Measurements from ENCODE around the gene RSU1. TPM values are rescaled to one million over a fixed set of nuclear protein-coding genes. Genes with fewer than 3 reads are reported as not detected.

RSU1 gene
- total and polyA plus RNA-seq, 2 donors (not counting 1 experiment from before 2014, with no cell fraction given), result 46.9 to 252 TPM

DNA sequence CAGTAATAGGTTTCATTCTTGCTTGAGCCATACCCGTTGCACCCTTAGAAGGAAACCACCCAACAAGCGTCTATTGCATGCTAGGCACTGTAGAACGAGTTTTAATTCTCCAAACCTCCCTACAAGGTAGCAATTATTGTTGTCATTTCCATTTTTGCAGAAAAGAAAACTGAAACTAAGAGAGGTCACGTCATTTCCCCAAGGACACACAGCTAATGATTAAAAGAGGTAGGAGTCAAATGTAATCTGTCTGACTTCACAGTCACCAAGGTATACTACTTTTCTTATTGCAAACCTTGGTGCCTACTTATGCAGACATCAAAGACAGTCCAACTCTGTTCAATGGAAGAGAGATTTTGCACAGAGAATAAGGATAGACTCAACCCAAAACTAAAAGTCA, 246.5 kb downstream of the RSU1 start:
- DNase-seq (ENCODE audit: low read depth in 2 of 2), result no peak
- H3K4me2 ChIP-seq (ENCODE audit: extremely low read depth, insufficient read depth, low read length), result no peak overlapping the region
- H3K79me2 ChIP-seq (ENCODE audit: control insufficient read depth, insufficient read depth, low read length), result no peaks in the 10 kb centered on the region
- TF ChIP-seq, protein P1, sequence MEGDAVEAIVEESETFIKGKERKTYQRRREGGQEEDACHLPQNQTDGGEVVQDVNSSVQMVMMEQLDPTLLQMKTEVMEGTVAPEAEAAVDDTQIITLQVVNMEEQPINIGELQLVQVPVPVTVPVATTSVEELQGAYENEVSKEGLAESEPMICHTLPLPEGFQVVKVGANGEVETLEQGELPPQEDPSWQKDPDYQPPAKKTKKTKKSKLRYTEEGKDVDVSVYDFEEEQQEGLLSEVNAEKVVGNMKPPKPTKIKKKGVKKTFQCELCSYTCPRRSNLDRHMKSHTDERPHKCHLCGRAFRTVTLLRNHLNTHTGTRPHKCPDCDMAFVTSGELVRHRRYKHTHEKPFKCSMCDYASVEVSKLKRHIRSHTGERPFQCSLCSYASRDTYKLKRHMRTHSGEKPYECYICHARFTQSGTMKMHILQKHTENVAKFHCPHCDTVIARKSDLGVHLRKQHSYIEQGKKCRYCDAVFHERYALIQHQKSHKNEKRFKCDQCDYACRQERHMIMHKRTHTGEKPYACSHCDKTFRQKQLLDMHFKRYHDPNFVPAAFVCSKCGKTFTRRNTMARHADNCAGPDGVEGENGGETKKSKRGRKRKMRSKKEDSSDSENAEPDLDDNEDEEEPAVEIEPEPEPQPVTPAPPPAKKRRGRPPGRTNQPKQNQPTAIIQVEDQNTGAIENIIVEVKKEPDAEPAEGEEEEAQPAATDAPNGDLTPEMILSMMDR (conservative IDR thresholded peaks at IDR 0.05 in 1 of 2, IDR thresholded peaks at IDR 0.05 in 1 of 2; ENCODE audit: low read depth in 1 of 2, low read length in 2 of 2), result no peak
- no peak for TF ChIP-seq EZH2 (IDR thresholded peaks at IDR 0.05; ENCODE audit: low read length, missing control alignments)
- no peak overlapping the region for H3K4me3 ChIP-seq (replicated peaks in 1 of 4; ENCODE audit: control extremely low read depth in 1 of 4, insufficient read depth in 1 of 4, low read depth in 3 of 4, low read length in 4 of 4)
- H3K27ac ChIP-seq (ENCODE audit: insufficient read depth, low read length), result no peak overlapping the region
- H3K27me3 ChIP-seq (ENCODE audit: control insufficient read depth, insufficient read depth, low read length), result no peaks in the 10 kb centered on the region
- H3K9ac ChIP-seq (ENCODE audit: insufficient read depth, low read length), result no peak overlapping the region
- H3K36me3 ChIP-seq (ENCODE audit: control insufficient read depth, insufficient read depth, low read length), result no peaks in the 10 kb centered on the region
- H3K9me3 ChIP-seq (ENCODE audit: control insufficient read depth, insufficient read depth, low read depth, low read length), result no peaks in the 10 kb centered on the region
- no peaks in the 10 kb centered on the region for H3K4me1 ChIP-seq (ENCODE audit: control insufficient read depth, extremely low read depth, insufficient read depth, low read length)
- H4K20me1 ChIP-seq (ENCODE audit: control insufficient read depth, extremely low read depth, insufficient read depth, low read length), result no peaks in the 10 kb centered on the region
- H2AFZ ChIP-seq (ENCODE audit: low read length), result no peak overlapping the region

DNA sequence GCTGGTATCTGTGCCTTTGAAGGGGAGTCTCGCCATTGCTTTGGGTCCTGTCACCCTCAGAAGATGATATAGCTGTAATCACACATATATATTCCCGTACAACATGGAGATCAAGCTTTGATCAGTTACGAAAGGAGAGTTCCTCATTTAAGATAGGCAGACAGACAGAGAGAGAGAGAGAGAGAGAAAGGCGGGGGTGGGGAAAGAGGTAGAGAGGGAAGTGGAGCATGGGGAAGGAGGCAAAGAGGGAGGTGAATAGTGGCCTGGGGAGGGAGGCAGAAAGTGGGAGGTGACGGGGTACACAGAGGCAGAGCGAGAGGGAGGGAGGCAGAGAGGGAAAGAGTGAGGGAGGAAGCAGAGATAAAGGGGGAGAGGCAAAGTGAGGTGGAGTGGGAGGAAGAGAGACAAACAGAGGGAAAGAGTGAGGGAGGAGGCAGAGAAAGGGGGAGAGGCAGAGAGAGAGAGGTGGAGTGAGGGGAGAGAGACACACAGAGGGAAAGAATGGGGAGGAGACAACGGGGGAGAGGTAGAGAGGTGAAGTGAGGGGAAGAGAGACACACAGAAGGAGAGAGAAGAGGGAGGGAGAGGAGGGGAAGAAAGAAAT, 250.9 kb downstream of the RSU1 start:
- Histone ChIP-seq H3K9me3 (ENCODE audit: control insufficient read depth, insufficient read depth, low read depth, low read length) (no peaks in the 10 kb centered on the region), H3K36me3 (ENCODE audit: control insufficient read depth, insufficient read depth, low read length) (no peaks in the 10 kb centered on the region), H3K79me2 (ENCODE audit: control insufficient read depth, insufficient read depth, low read length) (no peaks in the 10 kb centered on the region), H2AFZ (ENCODE audit: low read length) (no peak overlapping the region), H4K20me1 (ENCODE audit: control insufficient read depth, extremely low read depth, insufficient read depth, low read length) (no peaks in the 10 kb centered on the region), H3K27me3 (ENCODE audit: control insufficient read depth, insufficient read depth, low read length) (no peaks in the 10 kb centered on the region), H3K9ac (ENCODE audit: insufficient read depth, low read length) (no peak overlapping the region), H3K4me1 (ENCODE audit: control insufficient read depth, extremely low read depth, insufficient read depth, low read length) (no peaks in the 10 kb centered on the region), H3K4me3 (replicated peaks in 1 of 4; ENCODE audit: control extremely low read depth in 1 of 4, insufficient read depth in 1 of 4, low read depth in 3 of 4, low read length in 4 of 4) (peak overlapping the region in 1 of 4 experiments; percentile 8), H3K27ac (ENCODE audit: insufficient read depth, low read length) (no peak overlapping the region), H3K4me2 (ENCODE audit: extremely low read depth, insufficient read depth, low read length) (no peak overlapping the region)
- TF ChIP-seq, protein P1 (conservative IDR thresholded peaks at IDR 0.05 in 1 of 2, IDR thresholded peaks at IDR 0.05 in 1 of 2; ENCODE audit: low read depth in 1 of 2, low read length in 2 of 2), result no peak
- no peak for TF ChIP-seq EZH2 (IDR thresholded peaks at IDR 0.05; ENCODE audit: low read length, missing control alignments)
- no peak for DNase-seq (ENCODE audit: low read depth in 2 of 2)

DNA sequence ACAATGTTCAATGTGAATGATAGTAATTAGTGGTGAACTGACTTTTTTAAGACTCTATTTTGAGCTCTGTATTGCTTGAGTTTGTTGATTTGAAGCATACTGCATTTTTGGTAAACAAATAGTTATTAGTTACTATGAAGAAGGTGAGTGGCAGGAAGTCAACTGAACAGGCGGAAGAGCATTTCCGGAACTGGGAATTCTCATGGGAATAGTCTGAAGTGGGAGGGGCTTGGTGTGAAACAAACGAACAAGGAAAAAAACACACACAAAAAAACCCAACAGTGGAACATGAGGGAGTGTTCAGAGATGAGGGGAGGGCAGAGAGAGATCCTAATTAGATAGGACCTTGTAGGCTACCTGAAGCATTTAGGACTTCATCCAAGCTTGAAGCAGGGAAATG, 251.6 kb downstream of the RSU1 start:
- no peak overlapping the region for H2AFZ ChIP-seq (ENCODE audit: low read length)
- no peak for DNase-seq (ENCODE audit: low read depth in 2 of 2)
- no peaks in the 10 kb centered on the region for H4K20me1 ChIP-seq (ENCODE audit: control insufficient read depth, extremely low read depth, insufficient read depth, low read length)
- H3K4me3 ChIP-seq (replicated peaks in 1 of 4; ENCODE audit: control extremely low read depth in 1 of 4, insufficient read depth in 1 of 4, low read depth in 3 of 4, low read length in 4 of 4), result no peak overlapping the region
- H3K9me3 ChIP-seq (ENCODE audit: control insufficient read depth, insufficient read depth, low read depth, low read length), result no peaks in the 10 kb centered on the region
- no peak overlapping the region for H3K9ac ChIP-seq (ENCODE audit: insufficient read depth, low read length)
- H3K4me1 ChIP-seq (ENCODE audit: control insufficient read depth, extremely low read depth, insufficient read depth, low read length), result no peaks in the 10 kb centered on the region
- H3K79me2 ChIP-seq (ENCODE audit: control insufficient read depth, insufficient read depth, low read length), result no peaks in the 10 kb centered on the region
- no peaks in the 10 kb centered on the region for H3K36me3 ChIP-seq (ENCODE audit: control insufficient read depth, insufficient read depth, low read length)
- TF ChIP-seq EZH2 (IDR thresholded peaks at IDR 0.05; ENCODE audit: low read length, missing control alignments), result no peak
- TF ChIP-seq, protein P1 (conservative IDR thresholded peaks at IDR 0.05 in 1 of 2, IDR thresholded peaks at IDR 0.05 in 1 of 2; ENCODE audit: low read depth in 1 of 2, low read length in 2 of 2), result no peak
- no peaks in the 10 kb centered on the region for H3K27me3 ChIP-seq (ENCODE audit: control insufficient read depth, insufficient read depth, low read length)
- H3K27ac ChIP-seq (ENCODE audit: insufficient read depth, low read length), result no peak overlapping the region
- H3K4me2 ChIP-seq (ENCODE audit: extremely low read depth, insufficient read depth, low read length), result no peak overlapping the region
